ENCODE results near the gene ETFA.
A peak's percentile ranks its signal among the peaks of the same experiment; 100 is the strongest.

DNA sequence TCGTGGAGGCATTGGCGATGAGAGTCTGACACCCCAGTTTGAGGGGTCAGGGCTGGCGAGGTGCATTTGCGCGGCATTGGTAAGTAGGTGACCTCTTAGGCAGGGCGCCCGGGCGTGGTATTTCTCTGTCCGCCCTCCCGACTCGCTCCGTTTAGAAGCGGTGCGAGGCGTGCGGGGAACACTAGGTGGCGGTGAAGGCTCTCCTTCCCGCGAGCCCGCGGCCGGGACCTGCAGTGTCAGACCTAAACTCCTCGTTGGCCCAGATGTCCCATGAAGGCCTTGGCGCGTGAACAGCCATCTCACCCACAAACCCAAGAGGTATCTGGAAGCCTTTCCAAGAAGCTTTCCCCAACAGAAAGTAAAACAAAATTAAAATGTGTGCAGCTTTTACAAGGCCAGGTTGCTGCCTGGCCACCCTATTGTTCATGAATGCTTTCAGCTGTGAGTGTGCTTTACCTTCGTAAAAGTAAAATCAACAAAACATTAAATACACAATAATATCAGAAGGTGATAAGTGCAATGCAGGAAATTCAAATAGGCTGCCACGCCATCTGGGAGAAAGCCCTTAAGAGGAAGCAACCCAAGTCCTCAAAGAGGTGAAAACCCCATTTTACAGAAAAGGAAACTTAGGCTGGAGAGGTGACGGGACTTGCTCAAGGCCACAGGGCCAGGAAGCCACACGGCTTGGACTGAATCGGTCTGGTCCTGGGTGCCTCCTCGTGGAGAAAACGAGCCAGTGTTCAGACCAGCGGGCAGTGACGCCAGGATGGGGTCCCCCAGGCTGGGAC is 120.3 kb downstream of the ETFA start:
- TF ChIP-seq, protein P1, sequence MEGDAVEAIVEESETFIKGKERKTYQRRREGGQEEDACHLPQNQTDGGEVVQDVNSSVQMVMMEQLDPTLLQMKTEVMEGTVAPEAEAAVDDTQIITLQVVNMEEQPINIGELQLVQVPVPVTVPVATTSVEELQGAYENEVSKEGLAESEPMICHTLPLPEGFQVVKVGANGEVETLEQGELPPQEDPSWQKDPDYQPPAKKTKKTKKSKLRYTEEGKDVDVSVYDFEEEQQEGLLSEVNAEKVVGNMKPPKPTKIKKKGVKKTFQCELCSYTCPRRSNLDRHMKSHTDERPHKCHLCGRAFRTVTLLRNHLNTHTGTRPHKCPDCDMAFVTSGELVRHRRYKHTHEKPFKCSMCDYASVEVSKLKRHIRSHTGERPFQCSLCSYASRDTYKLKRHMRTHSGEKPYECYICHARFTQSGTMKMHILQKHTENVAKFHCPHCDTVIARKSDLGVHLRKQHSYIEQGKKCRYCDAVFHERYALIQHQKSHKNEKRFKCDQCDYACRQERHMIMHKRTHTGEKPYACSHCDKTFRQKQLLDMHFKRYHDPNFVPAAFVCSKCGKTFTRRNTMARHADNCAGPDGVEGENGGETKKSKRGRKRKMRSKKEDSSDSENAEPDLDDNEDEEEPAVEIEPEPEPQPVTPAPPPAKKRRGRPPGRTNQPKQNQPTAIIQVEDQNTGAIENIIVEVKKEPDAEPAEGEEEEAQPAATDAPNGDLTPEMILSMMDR (tag by site-specific recombination; IDR thresholded peaks at IDR 0.05): peak; percentile 94
- TF ChIP-seq ZNF433 (tag by site-specific recombination; IDR thresholded peaks at IDR 0.05; ENCODE audit: low read depth) (no peak), ZSCAN16 (tag by site-specific recombination; IDR thresholded peaks at IDR 0.05) (no peak)

Data from HEK293 (cell line).